Testis (tissue), 3 donors: Measurements from ENCODE around the gene KRT8. TPM values are rescaled to one million over a fixed set of nuclear protein-coding genes. Genes with fewer than 3 reads are reported as not detected.

Experiments
- DNase-seq: peaks from one replicate; pipeline ENCODE4 v3.0.0-alpha.2; 2019
- H3K27ac ChIP-seq, 2 donors: fragments of 200-600 bp; sonication (generic); one replicate each; pipeline ENCODE4 v1.5.1; 2019
- H3K27me3 ChIP-seq: fragments of 200-600 bp; sonication (generic); one replicate; pipeline ENCODE4 v1.5.1; 2019
- H3K36me3 ChIP-seq: fragments of 200-600 bp; sonication (generic); one replicate; pipeline ENCODE4 v1.5.1; 2017; ENCODE audit warnings: low read depth; ENCODE audit errors: missing control alignments
- H3K4me1 ChIP-seq: fragments of 200-600 bp; sonication (generic); one replicate; pipeline ENCODE4 v1.5.1; 2019
- H3K4me3 ChIP-seq, 2 donors: fragments of 200-600 bp; sonication (generic); one replicate each; pipeline ENCODE4 v1.5.1; 2017 to 2019
- H3K9me3 ChIP-seq: fragments of 200-600 bp; sonication (generic); one replicate; pipeline ENCODE4 v1.5.1; 2017
- POLR2A ChIP-seq: fragments of 450-650 bp; IDR thresholded peaks from one replicate; pipeline ENCODE4 v1.6.1; 2017; ENCODE audit warnings: antibody characterized with exemption, mild to moderate bottlenecking, moderate library complexity
- WGBS, 2 donors: methylation state at CpG; one replicate each; pipeline ENCODE4 v1.1.5; 2018; 5-methylcytosine and 5-hydroxymethylcytosine counted together
- intact Hi-C: fragments of 100-400 bp; cut with DNase I; formaldehyde crosslinking; loops from one replicate; pipeline ENCODE4 v1.15.1; 2023; ENCODE audit warnings: low total_unique reads
- polyA plus RNA-seq: library from polyadenylated mRNA; stranded (reverse); fragments of 350-450 nt; fragmentation: Illumina TruSeq; extraction: RNeasy Lipid Tissue Mini Kit (QIAGEN cat#74804); gene quantifications from one replicate; pipeline ENCODE4 v1.2.3, GENCODE V29; 2014; ENCODE audit warnings: low read depth, low replicate concordance; ENCODE audit not compliant: insufficient read depth
- total RNA-seq, 2 donors: library from RNA; depleted of rRNA; stranded (reverse); fragments of >200 nt; gene quantifications; one replicate each; pipeline ENCODE4 v1.2.3, GENCODE V29; 2016
- TF ChIP-seq, protein P1 (sequence below), 3 experiments: fragments of 450-650 bp in 2 of 3; fragments of 200-600 bp in 1 of 3; sonication (generic) in 1 of 3; IDR thresholded peaks; one replicate each; pipeline ENCODE4 v1.5.1; 2016 to 2019; ENCODE audit warnings: antibody characterized with exemption in 3 of 3, mild to moderate bottlenecking in 2 of 3, moderate library complexity in 1 of 3

KRT8 gene
- total and polyA plus RNA-seq, 3 donors from 2014 or later, result 13.2 to 63.0 (median 14.6) TPM

DNA sequence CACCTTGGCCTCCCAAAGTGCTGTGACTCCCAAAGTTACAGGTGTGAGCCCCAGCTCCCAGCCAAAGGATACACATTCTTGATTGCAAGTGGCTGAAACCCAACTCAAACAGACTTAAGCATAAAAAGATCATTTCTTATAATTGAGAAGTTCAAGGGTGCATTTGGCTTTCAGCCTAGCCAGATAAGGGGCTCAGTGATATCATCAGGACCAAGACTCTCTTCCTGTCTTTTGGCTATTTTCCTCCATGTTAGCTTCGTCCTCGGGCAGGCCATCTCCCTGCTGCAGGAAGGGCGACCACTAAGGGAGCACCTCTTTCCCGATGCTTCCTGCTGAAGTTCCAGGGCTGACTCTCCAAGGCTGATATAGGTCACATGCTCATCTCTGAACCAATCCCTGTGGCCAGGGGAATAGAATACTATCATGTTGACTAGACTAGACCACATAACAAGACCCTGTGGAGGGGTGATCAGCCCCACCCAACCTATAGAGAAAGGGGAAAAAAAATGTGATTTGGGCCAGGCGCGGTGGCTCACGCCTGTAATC is 9.8 kb upstream of the KRT8 start:
- TF ChIP-seq POLR2A, result no peak
- TF ChIP-seq, protein P1, sequence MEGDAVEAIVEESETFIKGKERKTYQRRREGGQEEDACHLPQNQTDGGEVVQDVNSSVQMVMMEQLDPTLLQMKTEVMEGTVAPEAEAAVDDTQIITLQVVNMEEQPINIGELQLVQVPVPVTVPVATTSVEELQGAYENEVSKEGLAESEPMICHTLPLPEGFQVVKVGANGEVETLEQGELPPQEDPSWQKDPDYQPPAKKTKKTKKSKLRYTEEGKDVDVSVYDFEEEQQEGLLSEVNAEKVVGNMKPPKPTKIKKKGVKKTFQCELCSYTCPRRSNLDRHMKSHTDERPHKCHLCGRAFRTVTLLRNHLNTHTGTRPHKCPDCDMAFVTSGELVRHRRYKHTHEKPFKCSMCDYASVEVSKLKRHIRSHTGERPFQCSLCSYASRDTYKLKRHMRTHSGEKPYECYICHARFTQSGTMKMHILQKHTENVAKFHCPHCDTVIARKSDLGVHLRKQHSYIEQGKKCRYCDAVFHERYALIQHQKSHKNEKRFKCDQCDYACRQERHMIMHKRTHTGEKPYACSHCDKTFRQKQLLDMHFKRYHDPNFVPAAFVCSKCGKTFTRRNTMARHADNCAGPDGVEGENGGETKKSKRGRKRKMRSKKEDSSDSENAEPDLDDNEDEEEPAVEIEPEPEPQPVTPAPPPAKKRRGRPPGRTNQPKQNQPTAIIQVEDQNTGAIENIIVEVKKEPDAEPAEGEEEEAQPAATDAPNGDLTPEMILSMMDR (IDR thresholded peaks at IDR 0.05), result no peak
- Histone ChIP-seq H3K27me3 (no peaks in the 10 kb centered on the region), H3K4me3 (no peak overlapping the region), H3K27ac (no peak overlapping the region), H3K36me3 (no peaks in the 10 kb centered on the region), H3K9me3 (no peaks in the 10 kb centered on the region), H3K4me1 (no peaks in the 10 kb centered on the region)
- WGBS, 2 donors, result 78 to 81% methylated on average over 7 of the region's 7 CpGs
- intact Hi-C loops, result no loop called here
- DNase-seq, result no peak

DNA sequence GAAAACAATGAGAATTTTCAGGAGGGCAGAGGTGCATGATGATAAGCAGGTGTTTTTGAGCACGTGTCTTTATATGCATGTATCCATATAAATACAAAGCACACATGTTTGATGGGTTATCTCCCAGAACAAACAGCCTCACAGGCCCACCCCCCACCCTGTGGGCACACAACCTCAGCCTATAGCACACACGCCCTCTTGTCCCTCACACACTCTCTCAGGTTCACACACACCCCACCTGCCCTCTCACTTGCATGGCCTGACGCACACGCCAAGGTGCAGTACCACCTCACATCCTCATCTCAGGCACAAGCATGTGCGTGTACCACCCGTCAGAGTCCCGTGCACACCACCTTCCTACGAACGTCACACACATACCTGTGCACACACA is 8.6 kb upstream of the KRT8 start:
- Histone ChIP-seq H3K4me1 (no peaks in the 10 kb centered on the region), H3K27ac (no peak overlapping the region), H3K36me3 (no peaks in the 10 kb centered on the region), H3K27me3 (no peaks in the 10 kb centered on the region), H3K4me3 (no peak overlapping the region), H3K9me3 (no peaks in the 10 kb centered on the region)
- no peak for DNase-seq
- WGBS, 2 donors, result 89 to 92% methylated on average over 9 of the region's 9 CpGs
- no peak for TF ChIP-seq POLR2A
- TF ChIP-seq, protein P1 (IDR thresholded peaks at IDR 0.05), result no peak
- intact Hi-C loops, result no loop called here

DNA sequence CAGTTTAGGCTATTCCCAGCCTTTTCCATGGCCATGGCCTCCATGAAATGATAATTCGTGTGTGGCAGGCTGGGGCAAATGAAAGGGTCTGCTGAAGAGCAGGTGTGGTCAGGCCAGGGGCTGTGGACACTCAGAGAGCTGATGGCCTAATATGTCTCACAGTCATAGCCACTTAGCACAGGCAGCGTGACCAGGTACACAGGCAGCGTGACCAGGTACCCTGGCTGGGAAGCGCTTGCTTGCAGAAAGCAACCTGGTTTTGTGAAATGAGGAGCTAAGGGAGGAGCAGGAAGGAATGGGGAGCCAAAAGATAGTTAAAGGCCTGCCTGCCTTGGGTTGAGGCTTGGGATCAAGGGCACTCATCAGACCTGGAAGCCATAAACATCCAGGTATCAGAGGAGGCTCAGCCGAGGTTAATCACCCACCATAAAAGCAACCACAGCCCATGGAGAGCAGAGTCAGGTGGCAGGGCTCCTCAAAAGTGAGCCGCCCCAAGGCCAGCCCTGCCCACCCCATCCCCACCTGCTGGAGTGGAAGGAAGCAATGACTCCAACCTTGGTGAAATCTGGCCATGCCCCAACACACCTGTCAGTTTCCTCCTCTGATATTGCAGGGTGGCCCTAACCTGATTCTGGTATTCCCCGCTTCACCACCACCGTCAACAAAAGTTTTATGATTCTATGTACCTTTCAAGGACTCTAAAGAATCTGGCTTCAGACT is 8.0 kb upstream of the KRT8 start:
- TF ChIP-seq POLR2A, result no peak
- TF ChIP-seq, protein P1 (IDR thresholded peaks at IDR 0.05), result no peak
- Histone ChIP-seq H3K4me1 (no peaks in the 10 kb centered on the region), H3K4me3 (no peak overlapping the region), H3K27me3 (no peaks in the 10 kb centered on the region), H3K27ac (no peak overlapping the region), H3K36me3 (no peaks in the 10 kb centered on the region), H3K9me3 (no peaks in the 10 kb centered on the region)
- 86 to 89% methylated on average over 5 to 8 of the region's 8 CpGs for WGBS, 2 donors
- intact Hi-C loops, result no loop called here
- no peak for DNase-seq

DNA sequence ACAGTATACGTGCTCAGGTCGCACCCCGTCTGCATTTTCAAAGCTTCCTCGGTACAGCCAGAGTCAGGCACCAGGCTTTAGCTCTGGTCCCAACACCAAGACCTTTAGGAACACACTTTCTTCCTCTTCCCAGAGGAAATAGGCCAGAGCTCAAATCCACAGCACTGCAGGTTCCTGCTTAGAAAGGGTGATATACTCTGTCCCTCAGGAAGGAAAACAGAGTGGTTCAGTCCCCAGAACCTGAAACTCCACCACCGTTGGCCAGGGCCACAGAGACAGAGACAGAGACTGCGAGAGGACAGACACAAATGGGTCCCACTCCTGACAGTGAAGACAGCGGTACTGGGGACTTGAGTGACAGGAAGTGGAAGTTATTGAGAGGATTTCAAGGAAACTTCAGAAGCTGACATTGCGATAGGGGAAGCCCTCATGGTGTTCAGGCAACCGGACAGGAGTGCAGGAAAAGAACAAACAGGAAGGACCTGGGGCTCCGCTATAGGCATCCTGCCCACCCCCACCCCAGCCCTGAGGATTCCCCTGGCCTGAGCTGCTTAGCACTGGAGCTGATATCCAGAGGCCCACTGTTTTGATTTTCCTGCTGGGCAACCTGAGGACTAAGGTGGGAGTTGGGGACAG is 5.5 kb upstream of the KRT8 start:
- no peak overlapping the region for H3K27ac ChIP-seq

More for the DNA sequence above, 5.5 kb upstream of the KRT8 start:
- no peaks in the 10 kb centered on the region for H3K9me3 ChIP-seq
- 78 to 89% methylated on average over 10 of the region's 10 CpGs for WGBS, 2 donors
- no peak for DNase-seq
- peaks cover 6% of the 10 kb centered on the region for H3K4me1 ChIP-seq
- intact Hi-C loops, result no loop called here
- H3K27me3 ChIP-seq, result no peaks in the 10 kb centered on the region
- TF ChIP-seq, protein P1 (IDR thresholded peaks at IDR 0.05), result no peak
- no peak for TF ChIP-seq POLR2A
- no peak overlapping the region for H3K4me3 ChIP-seq
- H3K36me3 ChIP-seq, result no peaks in the 10 kb centered on the region
